Mesendoderm (in vitro differentiated cells): ENCODE results near the gene ANKRD10.
"Not testable (repeated sequence)": the region's sequence is repeated elsewhere in the genome, so short reads cannot be mapped to it uniquely, and the experiment has no call there.

Source experiments
- DNase-seq: peaks from one replicate; pipeline ENCODE4 v3.0.0; 2013
- H2AK5ac ChIP-seq: 2 replicates; pipeline ENCODE4 v1.6.1; 2013; ENCODE audit warnings: low read length, inconsistent platforms
- H2BK120ac ChIP-seq: 2 replicates; pipeline ENCODE4 v1.6.1; 2013; ENCODE audit warnings: low read depth, mild to moderate bottlenecking, low read length, moderate library complexity, mixed read lengths
- H2BK15ac ChIP-seq: replicated peaks from 2 replicates; pipeline ENCODE4 v1.6.1; 2013; ENCODE audit warnings: low read depth, mild to moderate bottlenecking, moderate library complexity
- H2BK5ac ChIP-seq: 2 replicates; pipeline ENCODE4 v1.6.1; 2013; ENCODE audit warnings: low read length, inconsistent platforms
- H3K18ac ChIP-seq: 2 replicates; pipeline ENCODE4 v1.6.1; 2013; ENCODE audit warnings: mild to moderate bottlenecking, low read length, mixed read lengths
- H3K23ac ChIP-seq: one replicate; pipeline ENCODE4 v1.6.1; 2013; ENCODE audit warnings: low read length
- H3K27ac ChIP-seq: 2 replicates; pipeline ENCODE4 v1.5.1; 2013; ENCODE audit warnings: low read depth, mild to moderate bottlenecking, inconsistent platforms, low read length, moderate library complexity
- H3K27me3 ChIP-seq: 2 replicates; pipeline ENCODE4 v1.6.1; 2013; ENCODE audit warnings: low read length, control low read depth, mild to moderate bottlenecking, inconsistent platforms; ENCODE audit not compliant: insufficient read depth, poor library complexity
- H3K36me3 ChIP-seq: 2 replicates; pipeline ENCODE4 v1.6.1; 2013; ENCODE audit warnings: low read length, inconsistent platforms; ENCODE audit not compliant: control insufficient read depth, insufficient read depth
- H3K4ac ChIP-seq: one replicate; pipeline ENCODE4 v1.6.1; 2013; ENCODE audit warnings: low read depth, mild to moderate bottlenecking, low read length, moderate library complexity
- H3K4me1 ChIP-seq: 2 replicates; pipeline ENCODE4 v1.6.1; 2013; ENCODE audit warnings: low read depth, low read length, inconsistent platforms; ENCODE audit not compliant: control insufficient read depth
- H3K4me2 ChIP-seq: 2 replicates; pipeline ENCODE4 v1.6.1; 2013; ENCODE audit warnings: low read length
- H3K4me3 ChIP-seq: 2 replicates; pipeline ENCODE4 v1.5.1; 2013; ENCODE audit warnings: mild to moderate bottlenecking, low read length
- H3K56ac ChIP-seq: one replicate; pipeline ENCODE4 v1.6.1; 2013; ENCODE audit warnings: low read length
- H3K79me1 ChIP-seq: 2 replicates; pipeline ENCODE4 v1.6.1; 2013; ENCODE audit warnings: low read length, inconsistent platforms
- H3K79me2 ChIP-seq: 2 replicates; pipeline ENCODE4 v1.6.1; 2013; ENCODE audit warnings: mild to moderate bottlenecking, low read length; ENCODE audit not compliant: control insufficient read depth, insufficient read depth
- H3K9ac ChIP-seq: 2 replicates; pipeline ENCODE4 v1.6.1; 2013; ENCODE audit warnings: low read length, inconsistent platforms
- H4K5ac ChIP-seq: one replicate; pipeline ENCODE4 v1.6.1; 2013; ENCODE audit warnings: low read length
- H4K8ac ChIP-seq: one replicate; pipeline ENCODE4 v1.6.1; 2013; ENCODE audit warnings: low read depth, mild to moderate bottlenecking, control low read depth, low read length, moderate library complexity
- WGBS: extraction: QIAGEN DNeasy Blood & Tissue Kit; methylation state at CpG from one replicate; pipeline ENCODE4 v1.1.7; 2013; ENCODE audit warnings: low lambda C conversion rate, missing lambda C conversion rate; ENCODE audit not compliant: insufficient coverage; ENCODE audit errors: extremely low coverage; 5-methylcytosine and 5-hydroxymethylcytosine counted together

ANKRD10 gene

DNA sequence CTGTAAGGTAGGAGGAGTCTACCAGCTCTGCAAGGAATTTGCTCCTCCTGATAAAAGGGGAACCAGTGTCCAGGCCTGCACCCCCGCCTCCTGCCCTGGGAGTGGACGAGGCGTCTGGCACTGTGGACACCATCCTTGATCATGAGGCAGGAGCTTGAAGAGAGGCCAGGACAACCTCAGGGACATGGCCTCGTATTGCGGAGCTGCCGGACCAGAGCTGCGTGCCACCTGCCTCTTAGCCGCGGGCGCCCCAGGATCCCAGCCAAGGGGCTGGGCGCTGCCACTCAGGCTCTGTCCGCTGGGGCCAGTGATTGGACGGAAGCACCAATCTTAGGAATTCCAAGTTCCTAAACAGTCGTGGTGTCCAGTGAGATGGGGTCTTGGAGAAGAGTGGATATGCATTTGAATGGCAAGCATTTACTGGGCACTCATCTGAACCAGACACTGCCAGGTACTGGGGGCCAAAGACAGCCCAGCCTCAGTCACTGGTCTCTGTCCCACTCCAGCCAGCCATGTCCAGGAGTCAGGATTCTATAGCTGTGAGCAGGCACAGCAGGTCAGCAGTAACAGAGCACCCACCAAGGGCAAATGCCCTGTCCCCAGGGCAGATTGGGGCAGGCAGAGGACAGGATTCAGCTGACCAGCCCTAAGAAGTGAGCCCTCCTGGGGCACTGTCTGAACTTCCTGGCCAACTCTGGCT, 39.1 kb upstream of the ANKRD10 start:
- Histone ChIP-seq H2BK5ac (no peak overlapping the region), H3K9ac (no peak overlapping the region), H4K5ac (no peak overlapping the region), H3K79me2 (no peaks in the 10 kb centered on the region), H4K8ac (no peak overlapping the region), H3K23ac (no peak overlapping the region), H3K56ac (no peak overlapping the region), H3K27ac (no peak overlapping the region), H2BK120ac (no peak overlapping the region), H3K27me3 (no peaks in the 10 kb centered on the region), H3K79me1 (no peaks in the 10 kb centered on the region), H3K4ac (no peak overlapping the region), H3K4me1 (no peaks in the 10 kb centered on the region), H2AK5ac (no peak overlapping the region), H3K4me2 (no peak overlapping the region), H3K18ac (no peak overlapping the region), H2BK15ac (no peak overlapping the region), H3K4me3 (no peak overlapping the region), H3K36me3 (no peaks in the 10 kb centered on the region)
- WGBS = no CpG with 5 or more reads among the region's 14 CpGs
- no peak for DNase-seq

DNA sequence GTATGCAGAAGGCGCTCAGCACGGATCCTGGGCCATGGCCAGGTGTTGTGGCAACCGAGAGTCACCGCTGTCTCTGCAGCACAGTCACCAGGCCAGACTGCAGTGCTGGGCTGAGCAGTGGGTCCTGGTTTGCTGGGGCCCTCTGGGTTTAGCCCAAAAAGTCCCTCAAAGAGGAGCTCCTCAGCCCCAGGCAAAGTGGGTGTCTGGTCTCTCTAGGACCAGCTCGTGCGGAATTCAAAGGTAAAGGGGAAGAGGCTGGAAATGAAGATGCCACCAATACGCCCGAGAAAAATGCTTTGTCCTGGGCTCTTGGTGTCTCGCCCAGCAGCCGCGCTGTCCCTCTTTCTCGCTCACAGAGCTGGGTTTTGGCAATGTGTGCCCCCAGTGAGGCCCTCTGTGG, 38.5 kb upstream of the ANKRD10 start:
- Histone ChIP-seq H2BK120ac (no peak overlapping the region), H2BK5ac (no peak overlapping the region), H4K5ac (no peak overlapping the region), H3K4me2 (no peak overlapping the region), H3K79me1 (no peaks in the 10 kb centered on the region), H3K4ac (no peak overlapping the region), H2BK15ac (no peak overlapping the region), H2AK5ac (no peak overlapping the region), H3K4me1 (no peaks in the 10 kb centered on the region), H3K27ac (no peak overlapping the region), H4K8ac (no peak overlapping the region), H3K56ac (no peak overlapping the region), H3K36me3 (no peaks in the 10 kb centered on the region), H3K9ac (no peak overlapping the region), H3K27me3 (no peaks in the 10 kb centered on the region), H3K4me3 (no peak overlapping the region), H3K79me2 (no peaks in the 10 kb centered on the region), H3K23ac (no peak overlapping the region), H3K18ac (no peak overlapping the region)
- DNase-seq = no peak
- WGBS = no CpG with 5 or more reads among the region's 12 CpGs

DNA sequence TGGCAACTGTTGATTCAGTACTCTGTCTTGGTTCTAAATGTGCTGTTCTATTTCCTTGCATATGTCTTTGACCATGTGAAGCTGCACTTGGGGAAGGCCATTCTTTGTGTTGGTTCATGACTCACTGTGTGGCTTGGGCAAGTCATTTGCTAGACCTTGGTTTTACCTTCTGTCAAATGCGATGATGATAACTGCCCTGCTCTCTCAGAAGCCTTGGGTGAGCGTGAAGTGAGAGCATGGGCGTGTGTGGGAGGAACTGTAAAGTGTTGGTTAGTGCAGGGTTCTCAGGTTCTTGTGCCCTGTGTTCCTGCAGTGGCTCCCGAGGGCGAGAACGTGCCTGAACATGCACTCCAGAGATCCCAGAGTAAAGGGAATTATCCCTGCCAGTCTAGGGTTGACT, 37.3 kb upstream of the ANKRD10 start:
- H4K5ac ChIP-seq, H3K79me1 ChIP-seq, DNase-seq, H2AK5ac ChIP-seq, H3K4me1 ChIP-seq, H3K4me3 ChIP-seq, H3K56ac ChIP-seq, H3K23ac ChIP-seq, H3K4me2 ChIP-seq, H3K27ac ChIP-seq, H2BK5ac ChIP-seq, H3K36me3 ChIP-seq, H3K18ac ChIP-seq, H3K4ac ChIP-seq, H3K9ac ChIP-seq, H2BK120ac ChIP-seq, H3K79me2 ChIP-seq, H3K27me3 ChIP-seq, H4K8ac ChIP-seq, H2BK15ac ChIP-seq: not testable (repeated sequence)
- no CpG with 5 or more reads among the region's 6 CpGs for WGBS

DNA sequence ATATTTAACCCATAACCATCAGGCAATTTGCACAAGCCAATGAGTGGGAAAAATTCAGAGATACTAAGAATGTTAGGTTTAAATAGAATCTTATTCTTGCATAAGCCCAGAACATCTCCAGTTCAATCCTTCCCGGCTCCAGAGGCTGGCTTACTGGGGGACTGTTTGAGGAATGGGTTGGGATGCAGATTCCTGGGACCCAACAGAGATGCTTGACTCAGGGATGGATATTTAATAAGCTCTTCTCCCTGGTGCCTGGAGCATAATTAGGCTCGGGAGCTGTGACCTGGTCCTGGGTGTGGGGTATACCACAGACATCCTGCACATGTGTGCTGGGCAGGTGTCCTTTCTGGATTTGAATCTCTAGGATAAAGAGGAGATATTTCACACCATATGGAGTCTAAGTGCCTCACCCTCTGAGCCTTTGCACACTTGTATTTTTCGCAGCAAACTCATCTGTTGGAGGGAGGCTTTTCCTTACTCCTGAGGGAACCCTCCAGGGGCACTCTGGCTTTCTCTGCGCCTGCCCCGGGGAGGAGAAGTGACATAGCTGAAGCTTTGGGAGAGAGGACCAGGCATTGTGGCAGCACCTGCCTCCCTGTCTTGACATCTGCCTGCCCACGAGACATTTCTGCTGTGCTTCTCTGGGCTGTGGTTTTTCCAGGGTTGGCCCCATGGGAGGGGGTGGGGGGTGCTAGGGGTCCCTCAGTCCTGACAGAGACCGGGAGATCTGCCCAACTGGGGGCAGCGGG, 36.1 kb upstream of the ANKRD10 start:
- Histone ChIP-seq H3K4me2 (no peak overlapping the region), H4K5ac (no peak overlapping the region), H3K4me3 (no peak overlapping the region), H2BK5ac (no peak overlapping the region), H3K18ac (no peak overlapping the region), H3K4ac (no peak overlapping the region), H3K27me3 (no peaks in the 10 kb centered on the region), H3K56ac (no peak overlapping the region), H3K23ac (no peak overlapping the region), H3K79me2 (no peaks in the 10 kb centered on the region), H2BK120ac (no peak overlapping the region), H3K9ac (no peak overlapping the region), H3K79me1 (no peaks in the 10 kb centered on the region), H3K27ac (no peak overlapping the region), H2AK5ac (no peak overlapping the region), H3K4me1 (no peaks in the 10 kb centered on the region), H4K8ac (no peak overlapping the region), H3K36me3 (no peaks in the 10 kb centered on the region), H2BK15ac (no peak overlapping the region)
- DNase-seq = no peak
- no CpG with 5 or more reads among the region's 8 CpGs for WGBS

DNA sequence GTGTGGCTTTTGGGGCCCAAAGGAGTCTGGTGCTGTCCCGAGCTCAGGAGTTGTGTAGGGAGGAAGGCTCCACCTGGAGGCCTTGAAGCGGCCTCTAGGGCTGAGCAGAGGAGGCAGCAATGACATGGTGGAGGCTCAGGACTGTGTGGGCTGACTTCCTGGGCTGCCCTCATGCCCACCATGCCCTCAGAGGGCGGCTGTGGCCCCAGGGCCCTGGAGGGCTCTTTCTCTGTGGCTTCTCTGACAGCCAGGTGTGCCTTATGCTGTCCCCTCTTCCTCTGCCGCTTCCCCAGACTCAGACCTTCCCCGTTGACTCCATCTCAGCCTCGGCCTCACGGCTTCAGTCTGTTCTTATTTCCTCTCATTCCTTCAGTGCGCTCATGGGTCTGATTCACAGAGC, 35.5 kb upstream of the ANKRD10 start:
- WGBS = no CpG with 5 or more reads among the region's 8 CpGs
- Histone ChIP-seq H3K36me3 (no peaks in the 10 kb centered on the region), H2BK120ac (no peak overlapping the region)

More for the DNA sequence above, 35.5 kb upstream of the ANKRD10 start:
- no peak for DNase-seq
- Histone ChIP-seq H3K4me3 (no peak overlapping the region), H2BK15ac (no peak overlapping the region), H2BK5ac (no peak overlapping the region), H3K27me3 (no peaks in the 10 kb centered on the region), H4K8ac (no peak overlapping the region), H3K23ac (no peak overlapping the region), H3K9ac (no peak overlapping the region), H4K5ac (no peak overlapping the region), H3K4me1 (no peaks in the 10 kb centered on the region), H3K56ac (no peak overlapping the region), H3K79me1 (no peaks in the 10 kb centered on the region), H3K4me2 (no peak overlapping the region), H3K18ac (no peak overlapping the region), H3K79me2 (no peaks in the 10 kb centered on the region), H3K27ac (no peak overlapping the region), H3K4ac (no peak overlapping the region), H2AK5ac (no peak overlapping the region)
